HL-60/S4 (cell line): ENCODE data around the gene GPAT2.
"Not testable (repeated sequence)": the region's sequence is repeated elsewhere in the genome, so short reads cannot be mapped to it uniquely, and the experiment has no call there.

ENCODE experiments used
- in situ Hi-C: fragments of 300-500 bp; cut with MboI; formaldehyde crosslinking; loops from 2 replicates; pipeline ENCODE4 v1.14.3; 2022; ENCODE audit warnings: low sequenced_read_pairs

Gene GPAT2

GRCh38 chr2:96065381-96065930 lies 30.7 kb upstream of the GPAT2 start:
- in situ Hi-C loops, result loop anchor here (25.0 kb wide), 1 partner anchor 1597 kb away; the partner anchor contains the start of genes ACTR1B and C2orf92

GRCh38 chr2:96064760-96065159 lies 30.0 kb upstream of the GPAT2 start:
- in situ Hi-C loops, result loop anchor here (25.0 kb wide), 1 partner anchor 1598 kb away; the partner anchor contains the start of genes ACTR1B and C2orf92

GRCh38 chr2:96064047-96064675 lies 29.4 kb upstream of the GPAT2 start:
- in situ Hi-C loops, result loop anchor here (25.0 kb wide), 1 partner anchor 1598 kb away; the partner anchor contains the start of genes ACTR1B and C2orf92

GRCh38 chr2:96063116-96063899 lies 28.6 kb upstream of the GPAT2 start:
- in situ Hi-C loops, result loop anchor here (25.0 kb wide), 1 partner anchor 1599 kb away; the partner anchor contains the start of genes ACTR1B and C2orf92

- in situ Hi-C loops, result loop anchor here (25.0 kb wide), 1 partner anchor 1600 kb away; the partner anchor contains the start of genes ACTR1B and C2orf92
Observed at GRCh38 chr2:96062483-96062882, 27.8 kb upstream of the GPAT2 start.

- in situ Hi-C loops, result loop anchor here (25.0 kb wide), 1 partner anchor 1600 kb away; the partner anchor contains the start of genes ACTR1B and C2orf92
Observed at GRCh38 chr2:96061901-96062300, 27.2 kb upstream of the GPAT2 start.

GRCh38 chr2:96061197-96061817 lies 26.6 kb upstream of the GPAT2 start:
- in situ Hi-C loops, result loop anchor here (25.0 kb wide), 1 partner anchor 1601 kb away; the partner anchor contains the start of genes ACTR1B and C2orf92

- in situ Hi-C loops, result loop anchor here (25.0 kb wide), 1 partner anchor 1602 kb away; the partner anchor contains the start of genes ACTR1B and C2orf92
Observed at GRCh38 chr2:96060325-96060724, 25.6 kb upstream of the GPAT2 start.

GRCh38 chr2:96059443-96059842 lies 24.7 kb upstream of the GPAT2 start:
- in situ Hi-C loops, result loop anchor here (25.0 kb wide), 1 partner anchor 1603 kb away; the partner anchor contains the start of genes ACTR1B and C2orf92

- in situ Hi-C loops, result loop anchor here (25.0 kb wide), 1 partner anchor 1606 kb away; the partner anchor contains the start of genes ACTR1B and C2orf92
Observed at GRCh38 chr2:96055830-96056229, 21.1 kb upstream of the GPAT2 start.

GRCh38 chr2:96054537-96054936 lies 19.8 kb upstream of the GPAT2 start:
- in situ Hi-C loops, result loop anchor here (25.0 kb wide), 1 partner anchor 1608 kb away; the partner anchor contains the start of genes ACTR1B and C2orf92

- in situ Hi-C loops, result loop anchor here (25.0 kb wide), 1 partner anchor 1609 kb away; the partner anchor contains the start of genes ACTR1B and C2orf92
Observed at GRCh38 chr2:96053385-96053784, 18.7 kb upstream of the GPAT2 start.

GRCh38 chr2:96052632-96053031 lies 17.9 kb upstream of the GPAT2 start:
- in situ Hi-C loops, result loop anchor here (25.0 kb wide), 1 partner anchor 1610 kb away; the partner anchor contains the start of genes ACTR1B and C2orf92

- in situ Hi-C loops, result loop anchor here (25.0 kb wide), 1 partner anchor 1612 kb away; the partner anchor contains the start of genes ACTR1B and C2orf92
Observed at GRCh38 chr2:96049917-96050262, 15.2 kb upstream of the GPAT2 start.

- in situ Hi-C loops, result not testable (repeated sequence)
Observed at GRCh38 chr2:96049049-96049916, 14.6 kb upstream of the GPAT2 start.

GRCh38 chr2:96035554-96035953 lies 838 bp upstream of the GPAT2 start:
- in situ Hi-C loops, result not testable (repeated sequence)

GRCh38 chr2:96033997-96034396 lies 719 bp downstream of the GPAT2 start:
- in situ Hi-C loops, result not testable (repeated sequence)

- in situ Hi-C loops, result not testable (repeated sequence)
Observed at GRCh38 chr2:96027725-96028325, 6.9 kb downstream of the GPAT2 start.

GRCh38 chr2:96025755-96026154 lies 9.0 kb downstream of the GPAT2 start:
- in situ Hi-C loops, result not testable (repeated sequence)
